CD4-positive, alpha-beta T cell (primary cell): ENCODE measurements around the gene METTL2B. TPM values are rescaled to one million over a fixed set of nuclear protein-coding genes. Genes with fewer than 3 reads are reported as not detected.

Source experiments
- ATAC-seq: fragments of 200-7000 bp; cut with Tn5 transposase; one replicate; pipeline ENCODE4 v1.10.0; 2022; ENCODE audit warnings: mild to moderate bottlenecking; ENCODE audit not compliant: poor library complexity
- CTCF ChIA-PET: fragments of 350-600 bp; sonication (Branson Sonifier 250); formaldehyde crosslinking; loops from one replicate; lab custom pipeline; 2021; ENCODE audit warnings: antibody characterized with exemption, inconsistent platforms; lab: Charles Lee
- POLR2A ChIA-PET: fragments of 350-600 bp; sonication (Branson Sonifier 250); formaldehyde crosslinking; loops from one replicate; lab custom pipeline; 2021; ENCODE audit warnings: antibody characterized with exemption, inconsistent platforms; lab: Charles Lee
- DNase-seq, 14 experiments: peaks; one replicate each; pipeline ENCODE4 v3.0.0-alpha.2; 2013 to 2020; ENCODE audit warnings: mixed read lengths in 2 of 14
- H3K27ac ChIP-seq, 2 donors: one replicate each; pipeline versions ENCODE4 v1.5.1 to v1.7.0; 2013; ENCODE audit warnings: low read length in 2 of 2, low read depth in 1 of 2, mild to moderate bottlenecking in 1 of 2
- H3K27me3 ChIP-seq, 2 experiments: 1 replicate in 1 of 2; 2 replicates in 1 of 2; pipeline versions ENCODE4 v1.6.1 to v1.7.0; 2013; ENCODE audit warnings: low read length in 2 of 2, control low read depth in 1 of 2, mild to moderate bottlenecking in 1 of 2, moderate library complexity in 1 of 2; ENCODE audit not compliant: insufficient read depth in 2 of 2, control insufficient read depth in 1 of 2
- H3K36me3 ChIP-seq: one replicate; pipeline ENCODE4 v1.6.1; 2013; ENCODE audit warnings: low read length, control low read depth; ENCODE audit not compliant: insufficient read depth
- H3K4me1 ChIP-seq: one replicate; pipeline ENCODE4 v1.6.1; 2013; ENCODE audit warnings: low read length, control low read depth; ENCODE audit not compliant: insufficient read depth
- H3K4me3 ChIP-seq: one replicate; pipeline ENCODE4 v1.5.1; 2013; ENCODE audit warnings: mild to moderate bottlenecking, low read length, moderate library complexity
- H3K9me3 ChIP-seq, 2 experiments: 1 replicate in 1 of 2; 2 replicates in 1 of 2; pipeline versions ENCODE4 v1.6.1 to v1.7.0; 2013; ENCODE audit warnings: low read length in 2 of 2, mild to moderate bottlenecking in 2 of 2, control low read depth in 1 of 2, moderate library complexity in 1 of 2; ENCODE audit not compliant: control insufficient read depth in 1 of 2, insufficient read depth in 1 of 2
- H3K27ac Mint-ChIP-seq: one replicate; pipeline ENCODE4 v1.8.0; 2020; ENCODE audit warnings: mixed read lengths
- H3K27me3 Mint-ChIP-seq: one replicate; pipeline ENCODE4 v1.8.0; 2021; ENCODE audit warnings: mixed read lengths
- H3K36me3 Mint-ChIP-seq: one replicate; pipeline ENCODE4 v1.8.0; 2021; ENCODE audit warnings: low read depth, mixed read lengths
- H3K4me1 Mint-ChIP-seq: one replicate; pipeline ENCODE4 v1.8.0; 2021; ENCODE audit warnings: low read depth, mixed read lengths
- H3K4me3 Mint-ChIP-seq: one replicate; pipeline ENCODE4 v1.8.0; 2020; ENCODE audit warnings: mild to moderate bottlenecking, mixed read lengths
- H3K9me3 Mint-ChIP-seq: one replicate; pipeline ENCODE4 v1.8.0; 2020; ENCODE audit warnings: mixed read lengths
- intact Hi-C, 2 experiments: fragments of 100-400 bp; cut with DNase I in 1 of 2; cut with micrococcal nuclease in 1 of 2; formaldehyde crosslinking; loops; one replicate each; pipeline versions ENCODE4 v1.15.1 to v1.9.0; 2023 to 2025; cut with DNase I, micrococcal nuclease
- total RNA-seq, 174 experiments: library from RNA in 2 of 174; stranded (reverse) in 2 of 174; gene quantifications; one replicate each; pipeline ENCODE4 v1.2.3 and lab custom pipeline; 2021 to 2026
- TF ChIP-seq, protein P1 (sequence below): fragments of 200-600 bp; IDR thresholded peaks from one replicate; pipeline ENCODE4 v1.8.0; 2022; ENCODE audit warnings: antibody characterized with exemption, mild to moderate bottlenecking

METTL2B gene
- total RNA-seq, 2 experiments from 2014 or later, result 7.1 to 8.2 TPM

DNA sequence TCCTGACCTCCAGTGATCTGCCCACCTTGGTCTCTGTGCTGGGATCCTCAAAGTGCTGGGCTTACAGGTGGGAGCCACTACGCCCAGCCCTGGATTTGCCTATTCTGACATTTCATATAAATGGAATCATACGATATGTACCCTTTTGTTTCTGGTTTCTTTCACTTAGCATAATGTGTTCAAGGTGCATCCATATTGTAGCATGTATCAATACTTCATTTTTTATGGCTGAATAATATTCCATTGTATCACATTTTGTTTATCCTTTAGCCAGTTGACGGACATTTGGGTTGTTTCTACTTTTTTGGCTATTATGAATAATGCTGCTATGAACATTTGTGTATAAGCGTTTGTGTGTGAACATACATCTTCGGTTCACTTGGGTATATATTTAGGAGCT, 25.6 kb upstream of the METTL2B start:
- no peak for ATAC-seq
- H3K4me3 Mint-ChIP-seq, result no peak overlapping the region
- TF ChIP-seq, protein P1, sequence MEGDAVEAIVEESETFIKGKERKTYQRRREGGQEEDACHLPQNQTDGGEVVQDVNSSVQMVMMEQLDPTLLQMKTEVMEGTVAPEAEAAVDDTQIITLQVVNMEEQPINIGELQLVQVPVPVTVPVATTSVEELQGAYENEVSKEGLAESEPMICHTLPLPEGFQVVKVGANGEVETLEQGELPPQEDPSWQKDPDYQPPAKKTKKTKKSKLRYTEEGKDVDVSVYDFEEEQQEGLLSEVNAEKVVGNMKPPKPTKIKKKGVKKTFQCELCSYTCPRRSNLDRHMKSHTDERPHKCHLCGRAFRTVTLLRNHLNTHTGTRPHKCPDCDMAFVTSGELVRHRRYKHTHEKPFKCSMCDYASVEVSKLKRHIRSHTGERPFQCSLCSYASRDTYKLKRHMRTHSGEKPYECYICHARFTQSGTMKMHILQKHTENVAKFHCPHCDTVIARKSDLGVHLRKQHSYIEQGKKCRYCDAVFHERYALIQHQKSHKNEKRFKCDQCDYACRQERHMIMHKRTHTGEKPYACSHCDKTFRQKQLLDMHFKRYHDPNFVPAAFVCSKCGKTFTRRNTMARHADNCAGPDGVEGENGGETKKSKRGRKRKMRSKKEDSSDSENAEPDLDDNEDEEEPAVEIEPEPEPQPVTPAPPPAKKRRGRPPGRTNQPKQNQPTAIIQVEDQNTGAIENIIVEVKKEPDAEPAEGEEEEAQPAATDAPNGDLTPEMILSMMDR, result no peak
- Histone ChIP-seq H3K4me1 (peaks cover 7% of the 10 kb centered on the region), H3K27me3 (no peaks in the 10 kb centered on the region), H3K36me3 (no peaks in the 10 kb centered on the region), H3K27ac (no peak overlapping the region), H3K9me3 (no peaks in the 10 kb centered on the region), H3K4me3 (no peak overlapping the region)
- H3K27me3 Mint-ChIP-seq, result no peaks in the 10 kb centered on the region
- H3K4me1 Mint-ChIP-seq, result peaks cover 8% of the 10 kb centered on the region
- intact Hi-C loops, result loop anchor here in 1 of 2 experiments (10.0 kb wide), 2 partner anchors 106 to 1154 kb away; partner anchors contain the start of gene RBM28
- no peak overlapping the region for H3K27ac Mint-ChIP-seq
- CTCF ChIA-PET, result no interaction called here
- DNase-seq, result no peak
- H3K36me3 Mint-ChIP-seq, result no peaks in the 10 kb centered on the region
- POLR2A ChIA-PET, result no interaction called here
- no peaks in the 10 kb centered on the region for H3K9me3 Mint-ChIP-seq

DNA sequence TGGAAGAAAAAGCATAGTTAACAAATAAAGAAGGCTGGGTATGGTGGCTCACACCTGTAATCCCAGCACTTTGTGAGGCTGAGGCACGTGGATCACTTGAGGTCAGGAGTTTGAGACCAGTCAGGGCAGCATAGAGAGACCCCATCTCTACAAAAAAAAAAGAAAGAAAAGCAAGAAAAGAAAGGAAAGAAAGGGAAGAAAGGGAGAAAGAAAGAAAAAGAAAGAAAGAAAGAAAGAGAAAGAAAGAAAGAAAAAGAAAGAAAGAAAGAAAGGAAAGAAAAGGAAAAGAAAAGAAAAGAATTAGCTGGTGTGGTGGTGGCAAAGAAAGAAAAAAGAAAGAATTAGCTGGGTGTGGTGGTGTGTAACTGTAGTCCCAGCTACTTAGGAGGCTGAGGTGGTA, 24.0 kb upstream of the METTL2B start:
- TF ChIP-seq, protein P1, result no peak
- H3K27ac Mint-ChIP-seq, result no peak overlapping the region
- H3K36me3 Mint-ChIP-seq, result no peaks in the 10 kb centered on the region
- Histone ChIP-seq H3K36me3 (no peaks in the 10 kb centered on the region), H3K4me1 (peaks cover 20% of the 10 kb centered on the region), H3K4me3 (no peak overlapping the region), H3K27ac (no peak overlapping the region), H3K27me3 (no peaks in the 10 kb centered on the region), H3K9me3 (no peaks in the 10 kb centered on the region)
- H3K27me3 Mint-ChIP-seq, result no peaks in the 10 kb centered on the region
- ChIA-PET POLR2A (no interaction called here), CTCF (interaction anchor here (5.9 kb wide), 1 partner anchor 26 kb away, joined by 47 read pairs; no protein-coding TSS in a partner anchor)
- intact Hi-C loops, result loop anchor here in 1 of 2 experiments (10.0 kb wide), 2 partner anchors 108 to 1152 kb away; partner anchors contain the start of gene RBM28
- peaks cover 14% of the 10 kb centered on the region for H3K4me1 Mint-ChIP-seq
- H3K9me3 Mint-ChIP-seq, result no peaks in the 10 kb centered on the region
- ATAC-seq, result no peak
- peak overlapping the region; percentile 40 for H3K4me3 Mint-ChIP-seq
- DNase-seq, result no peak

DNA sequence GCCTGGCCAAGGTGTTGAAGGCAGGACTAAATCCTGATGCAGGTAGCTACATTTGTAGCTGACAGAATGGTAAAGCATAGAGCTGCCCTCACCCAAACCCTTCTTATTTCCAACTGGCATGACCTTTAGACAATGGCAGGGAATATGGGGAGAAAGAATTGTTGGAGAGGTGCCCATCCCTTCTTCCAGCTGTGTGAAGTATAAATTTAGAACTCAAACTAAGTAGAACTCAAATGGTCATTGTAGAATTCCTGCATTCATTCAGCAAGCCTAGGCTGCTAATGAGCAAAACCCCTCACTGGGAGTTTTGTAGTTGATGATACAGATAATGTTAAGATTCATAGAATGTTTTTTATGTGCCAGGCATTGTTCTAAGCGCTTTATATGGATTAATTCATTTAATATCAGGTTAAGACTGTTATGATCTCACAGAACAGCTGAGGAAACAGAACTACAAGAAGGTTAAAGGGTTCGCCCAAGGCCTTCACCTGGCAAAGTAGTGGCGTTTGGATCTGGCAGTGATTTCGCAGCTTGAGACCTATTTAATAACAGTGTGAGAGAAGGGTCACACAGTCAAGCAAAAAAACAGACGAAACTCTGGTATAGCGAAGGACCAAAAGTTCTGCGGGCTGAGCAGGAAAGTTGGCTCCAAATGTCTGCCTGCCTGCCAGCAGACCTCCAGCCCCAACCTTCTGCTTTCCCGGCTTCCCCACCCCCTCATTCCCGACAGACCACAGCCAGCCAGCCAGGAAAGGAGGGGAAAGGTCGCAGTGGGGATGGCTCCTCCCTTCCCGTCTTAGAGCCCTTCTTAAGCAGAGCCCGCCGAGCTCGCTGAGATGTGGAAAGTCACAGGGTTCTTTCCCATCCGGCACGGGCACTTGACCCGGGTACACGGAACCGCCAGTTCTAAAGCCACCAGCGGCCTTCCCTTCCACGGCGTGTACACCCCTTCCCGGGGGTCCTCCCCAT, 22.4 kb upstream of the METTL2B start:
- no peaks in the 10 kb centered on the region for H3K9me3 ChIP-seq
- intact Hi-C loops, result loop anchor here (2.0 to 10.0 kb wide), 3 partner anchors 49 to 1151 kb away; partner anchors contain the start of gene RBM28 (in 1 of the 2)
- POLR2A ChIA-PET, result no interaction called here
- no peak for ATAC-seq
- H3K27ac ChIP-seq, result no peak overlapping the region
- H3K4me1 Mint-ChIP-seq, result peaks cover 15% of the 10 kb centered on the region
- H3K36me3 Mint-ChIP-seq, result no peaks in the 10 kb centered on the region
- TF ChIP-seq, protein P1, result no peak
- no peak for DNase-seq
- CTCF ChIA-PET, result interaction anchor here (5.9 kb wide), 1 partner anchor 28 kb away, joined by 47 read pairs; no protein-coding TSS in a partner anchor
- peak overlapping the region; percentile 54 for H3K4me3 Mint-ChIP-seq
- no peak overlapping the region for H3K4me3 ChIP-seq
- no peaks in the 10 kb centered on the region for H3K36me3 ChIP-seq
- H3K9me3 Mint-ChIP-seq, result no peaks in the 10 kb centered on the region
- no peaks in the 10 kb centered on the region for H3K27me3 Mint-ChIP-seq
- no peak overlapping the region for H3K27ac Mint-ChIP-seq
- H3K4me1 ChIP-seq, result peaks cover 22% of the 10 kb centered on the region
- no peaks in the 10 kb centered on the region for H3K27me3 ChIP-seq
